ENCODE data around the gene CITED4. TPM values are rescaled to one million over a fixed set of nuclear protein-coding genes. Genes with fewer than 3 reads are reported as not detected.

The CITED4 gene
- total and polyA plus RNA-seq, 9 of the 15 experiments (the other 6 are each of a cell fraction or from before 2014, with no cell fraction given) = 0.11 to 1.2 (median 0.17) TPM; not detected in 2

DNA sequence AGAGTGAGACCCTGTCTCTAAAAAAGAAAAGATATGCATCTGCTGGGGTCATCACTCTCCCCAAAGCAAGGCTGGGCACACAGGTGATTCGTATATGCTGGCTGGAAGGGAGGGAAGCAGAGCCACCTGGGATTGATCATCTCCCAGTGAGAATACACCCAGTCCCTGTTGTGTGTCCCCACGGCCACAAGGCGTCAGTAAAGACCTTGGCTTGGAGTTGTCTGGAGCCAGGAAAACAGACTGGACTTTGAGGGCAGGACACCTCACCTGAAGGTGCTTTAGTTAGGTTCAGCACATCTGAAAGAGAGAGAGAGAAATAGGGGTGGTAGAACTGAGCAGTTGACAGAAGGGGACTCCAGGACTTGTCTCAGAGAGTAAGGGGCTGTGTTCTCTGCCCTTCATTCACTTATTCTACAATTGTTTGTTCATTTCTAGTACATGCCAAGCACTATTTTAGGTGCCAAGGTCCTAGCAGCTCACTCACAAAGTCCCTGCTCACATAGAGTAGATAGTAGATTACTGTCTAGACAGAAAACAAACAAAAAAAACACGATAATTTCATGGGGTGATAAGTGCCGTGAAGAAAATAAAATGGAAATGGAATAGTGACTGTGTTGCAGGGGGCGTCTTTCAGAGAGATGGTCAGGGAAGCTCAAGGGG is 13.5 kb downstream of the CITED4 start (continued):
- TF ChIP-seq HDAC1 (IDR thresholded peaks at IDR 0.05) (peak in 1 of 2 experiments; percentile 24; a peak in 1 of 4 replicates), PHF21A (IDR thresholded peaks at IDR 0.05; ENCODE audit: borderline replicate concordance, low read depth) (no peak), CBX5 (IDR thresholded peaks at IDR 0.05; ENCODE audit: borderline replicate concordance, low read depth) (no peak), XRCC5 (IDR thresholded peaks at IDR 0.05; ENCODE audit: low read depth, low read length) (0 out of 2 replicates have a peak, but pooled peaks have one; percentile 63), FOXK2 (conservative IDR thresholded peaks at IDR 0.05 in 1 of 2, IDR thresholded peaks at IDR 0.05 in 1 of 2; ENCODE audit: low read depth in 2 of 2) (peak; percentile 53 to 71), KLF1 (tag; IDR thresholded peaks at IDR 0.05) (no peak), POLR3A (IDR thresholded peaks at IDR 0.05; ENCODE audit: borderline replicate concordance, extremely low read depth, insufficient read depth, insufficient read length) (no peak), ZNF354B (CRISPR knock-in tag; IDR thresholded peaks at IDR 0.05) (no peak), MEF2D (tag; conservative IDR thresholded peaks at IDR 0.05; ENCODE audit: low read depth) (0 out of 2 replicates have a peak, but pooled peaks have one; percentile 15), NCOA4 (IDR thresholded peaks at IDR 0.05; ENCODE audit: partially characterized antibody) (no peak), PHTF2 (CRISPR knock-in tag; IDR thresholded peaks at IDR 0.05) (no peak), SMC3 (conservative IDR thresholded peaks at IDR 0.05; ENCODE audit: insufficient read depth, low read depth, low read length) (peak; percentile 98), RAD21 (CRISPR knock-in tag; conservative IDR thresholded peaks at IDR 0.05 in 1 of 2, IDR thresholded peaks at IDR 0.05 in 1 of 2) (peak; percentile 93 to 98), KLF13 (tag; IDR thresholded peaks at IDR 0.05; ENCODE audit: borderline replicate concordance, low read depth) (0 out of 2 replicates have a peak, but pooled peaks have one; percentile 15), MAFK (IDR thresholded peaks at IDR 0.05; ENCODE audit: low read length) (peak; percentile 20; the same call in 1 of the 2 replicates), ZNF778 (CRISPR knock-in tag; IDR thresholded peaks at IDR 0.05) (no peak), EWSR1 (IDR thresholded peaks at IDR 0.05; ENCODE audit: borderline replicate concordance, low read depth, partially characterized antibody) (no peak)
- TF ChIP-seq, protein P1, sequence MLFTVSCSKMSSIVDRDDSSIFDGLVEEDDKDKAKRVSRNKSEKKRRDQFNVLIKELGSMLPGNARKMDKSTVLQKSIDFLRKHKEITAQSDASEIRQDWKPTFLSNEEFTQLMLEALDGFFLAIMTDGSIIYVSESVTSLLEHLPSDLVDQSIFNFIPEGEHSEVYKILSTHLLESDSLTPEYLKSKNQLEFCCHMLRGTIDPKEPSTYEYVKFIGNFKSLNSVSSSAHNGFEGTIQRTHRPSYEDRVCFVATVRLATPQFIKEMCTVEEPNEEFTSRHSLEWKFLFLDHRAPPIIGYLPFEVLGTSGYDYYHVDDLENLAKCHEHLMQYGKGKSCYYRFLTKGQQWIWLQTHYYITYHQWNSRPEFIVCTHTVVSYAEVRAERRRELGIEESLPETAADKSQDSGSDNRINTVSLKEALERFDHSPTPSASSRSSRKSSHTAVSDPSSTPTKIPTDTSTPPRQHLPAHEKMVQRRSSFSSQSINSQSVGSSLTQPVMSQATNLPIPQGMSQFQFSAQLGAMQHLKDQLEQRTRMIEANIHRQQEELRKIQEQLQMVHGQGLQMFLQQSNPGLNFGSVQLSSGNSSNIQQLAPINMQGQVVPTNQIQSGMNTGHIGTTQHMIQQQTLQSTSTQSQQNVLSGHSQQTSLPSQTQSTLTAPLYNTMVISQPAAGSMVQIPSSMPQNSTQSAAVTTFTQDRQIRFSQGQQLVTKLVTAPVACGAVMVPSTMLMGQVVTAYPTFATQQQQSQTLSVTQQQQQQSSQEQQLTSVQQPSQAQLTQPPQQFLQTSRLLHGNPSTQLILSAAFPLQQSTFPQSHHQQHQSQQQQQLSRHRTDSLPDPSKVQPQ (CRISPR knock-in tag; IDR thresholded peaks at IDR 0.05; ENCODE audit: borderline replicate concordance) = no peak
- TF ChIP-seq, protein P2, sequence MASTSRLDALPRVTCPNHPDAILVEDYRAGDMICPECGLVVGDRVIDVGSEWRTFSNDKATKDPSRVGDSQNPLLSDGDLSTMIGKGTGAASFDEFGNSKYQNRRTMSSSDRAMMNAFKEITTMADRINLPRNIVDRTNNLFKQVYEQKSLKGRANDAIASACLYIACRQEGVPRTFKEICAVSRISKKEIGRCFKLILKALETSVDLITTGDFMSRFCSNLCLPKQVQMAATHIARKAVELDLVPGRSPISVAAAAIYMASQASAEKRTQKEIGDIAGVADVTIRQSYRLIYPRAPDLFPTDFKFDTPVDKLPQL (IDR thresholded peaks at IDR 0.05; ENCODE audit: extremely low read depth, insufficient read length) = no peak
- TF ChIP-seq, protein P3, sequence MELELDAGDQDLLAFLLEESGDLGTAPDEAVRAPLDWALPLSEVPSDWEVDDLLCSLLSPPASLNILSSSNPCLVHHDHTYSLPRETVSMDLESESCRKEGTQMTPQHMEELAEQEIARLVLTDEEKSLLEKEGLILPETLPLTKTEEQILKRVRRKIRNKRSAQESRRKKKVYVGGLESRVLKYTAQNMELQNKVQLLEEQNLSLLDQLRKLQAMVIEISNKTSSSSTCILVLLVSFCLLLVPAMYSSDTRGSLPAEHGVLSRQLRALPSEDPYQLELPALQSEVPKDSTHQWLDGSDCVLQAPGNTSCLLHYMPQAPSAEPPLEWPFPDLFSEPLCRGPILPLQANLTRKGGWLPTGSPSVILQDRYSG (tag; conservative IDR thresholded peaks at IDR 0.05; ENCODE audit: low read depth) = no peak
- TF ChIP-seq, protein P4, sequence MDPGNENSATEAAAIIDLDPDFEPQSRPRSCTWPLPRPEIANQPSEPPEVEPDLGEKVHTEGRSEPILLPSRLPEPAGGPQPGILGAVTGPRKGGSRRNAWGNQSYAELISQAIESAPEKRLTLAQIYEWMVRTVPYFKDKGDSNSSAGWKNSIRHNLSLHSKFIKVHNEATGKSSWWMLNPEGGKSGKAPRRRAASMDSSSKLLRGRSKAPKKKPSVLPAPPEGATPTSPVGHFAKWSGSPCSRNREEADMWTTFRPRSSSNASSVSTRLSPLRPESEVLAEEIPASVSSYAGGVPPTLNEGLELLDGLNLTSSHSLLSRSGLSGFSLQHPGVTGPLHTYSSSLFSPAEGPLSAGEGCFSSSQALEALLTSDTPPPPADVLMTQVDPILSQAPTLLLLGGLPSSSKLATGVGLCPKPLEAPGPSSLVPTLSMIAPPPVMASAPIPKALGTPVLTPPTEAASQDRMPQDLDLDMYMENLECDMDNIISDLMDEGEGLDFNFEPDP (CRISPR knock-in tag; IDR thresholded peaks at IDR 0.05) = no peak

Measured in K562 (cell line).